Measurements from ENCODE around the gene RAB11FIP4. TPM values are rescaled to one million over a fixed set of nuclear protein-coding genes. Genes with fewer than 3 reads are reported as not detected.

Gene RAB11FIP4
- total RNA-seq, 4 donors from 2014 or later, result 0.47 to 14.1 (median 1.9) TPM

GRCh38 chr17:31480067-31480466, 88.6 kb downstream of the RAB11FIP4 start:
- WGBS, 2 donors (ENCODE audit: low coverage in 1 of 2), result 77 to 85% methylated on average over 5 to 6 of the region's 6 CpGs
- ATAC-seq, result no peak

GRCh38 chr17:31480904-31481782, 89.7 kb downstream of the RAB11FIP4 start:
- TF ChIP-seq POLR2AphosphoS5 (IDR thresholded peaks at IDR 0.05), result no peak
- no peak for TF ChIP-seq CTCF (IDR thresholded peaks at IDR 0.05)
- TF ChIP-seq EP300 (IDR thresholded peaks at IDR 0.05), result no peak
- no peak for TF ChIP-seq POLR2A (IDR thresholded peaks at IDR 0.05)
- Histone ChIP-seq H3K9me3 (no peaks in the 10 kb centered on the region), H3K27me3 (peaks cover 44% of the 10 kb centered on the region), H3K27ac (no peak overlapping the region), H3K36me3 (no peaks in the 10 kb centered on the region), H3K4me1 (no peaks in the 10 kb centered on the region), H3K4me3 (no peak overlapping the region)
- no peak for ATAC-seq
- 57 to 66% methylated on average over 7 to 8 of the region's 8 CpGs for WGBS, 2 donors (ENCODE audit: low coverage in 1 of 2)

More at GRCh38 chr17:31480067-31480466, 88.6 kb downstream of the RAB11FIP4 start:
- Histone ChIP-seq H3K4me1 (no peaks in the 10 kb centered on the region), H3K27me3 (peaks cover 39% of the 10 kb centered on the region), H3K36me3 (no peaks in the 10 kb centered on the region), H3K27ac (no peak overlapping the region), H3K9me3 (no peaks in the 10 kb centered on the region), H3K4me3 (no peak overlapping the region)
- TF ChIP-seq CTCF (IDR thresholded peaks at IDR 0.05) (no peak), POLR2AphosphoS5 (IDR thresholded peaks at IDR 0.05) (no peak), POLR2A (IDR thresholded peaks at IDR 0.05) (no peak), EP300 (IDR thresholded peaks at IDR 0.05) (no peak)

- 100% methylated on average over 1 of the region's 4 CpGs; no CpG with 5 or more reads in 1 of the 2 donors for WGBS, 2 donors (ENCODE audit: low coverage in 1 of 2)
- TF ChIP-seq EP300 (IDR thresholded peaks at IDR 0.05) (no peak), POLR2A (IDR thresholded peaks at IDR 0.05) (no peak), POLR2AphosphoS5 (IDR thresholded peaks at IDR 0.05) (no peak), CTCF (IDR thresholded peaks at IDR 0.05) (no peak)
- ATAC-seq, result no peak
Measured at GRCh38 chr17:31481783-31482081, 90.3 kb downstream of the RAB11FIP4 start.

GRCh38 chr17:31484821-31485220, 93.3 kb downstream of the RAB11FIP4 start:
- no peak for ATAC-seq
- Histone ChIP-seq H3K36me3 (no peaks in the 10 kb centered on the region), H3K4me1 (peaks cover 0 to 26% (median 10%) of the 10 kb centered on the region in 3 donors), H3K4me3 (no peak overlapping the region), H3K27me3 (peaks cover 50% of the 10 kb centered on the region), H3K27ac (no peak overlapping the region), H3K9me3 (no peaks in the 10 kb centered on the region)
- 78% methylated on average over 4 of the region's 4 CpGs; no CpG with 5 or more reads in 1 of the 2 donors for WGBS, 2 donors (ENCODE audit: low coverage in 1 of 2)
- TF ChIP-seq CTCF (IDR thresholded peaks at IDR 0.05), result no peak
- TF ChIP-seq POLR2AphosphoS5 (IDR thresholded peaks at IDR 0.05), result no peak
- TF ChIP-seq POLR2A (IDR thresholded peaks at IDR 0.05), result no peak
- TF ChIP-seq EP300 (IDR thresholded peaks at IDR 0.05), result no peak

More at GRCh38 chr17:31481783-31482081, 90.3 kb downstream of the RAB11FIP4 start:
- H3K27ac ChIP-seq, result no peak overlapping the region
- peaks cover 45% of the 10 kb centered on the region for H3K27me3 ChIP-seq
- no peaks in the 10 kb centered on the region for H3K36me3 ChIP-seq
- H3K4me1 ChIP-seq, result peaks cover 0 to 3% (median 0%) of the 10 kb centered on the region in 3 donors
- no peaks in the 10 kb centered on the region for H3K9me3 ChIP-seq
- no peak overlapping the region for H3K4me3 ChIP-seq

All from gastroesophageal sphincter (tissue), 4 donors.